Endothelial cell of umbilical vein (primary cell): ENCODE measurements around the gene KCNG2. TPM values are rescaled to one million over a fixed set of nuclear protein-coding genes. Genes with fewer than 3 reads are reported as not detected.

Experiments
- BruUV-seq: library from RNA; stranded (reverse); fragments of 400-500 nt; replicated peaks from 2 replicates; lab custom pipeline; 2021; lab: Mats Ljungman, UMichigan
- CTCF ChIA-PET: fragments of 300-600, 350-600 bp; sonication (Branson Sonifier 250); formaldehyde crosslinking; loops from one replicate; lab custom pipeline; 2021; ENCODE audit warnings: antibody characterized with exemption, inconsistent platforms; lab: Charles Lee
- POLR2A ChIA-PET: fragments of 300-600, 350-600 bp; sonication (Branson Sonifier 250); formaldehyde crosslinking; loops from one replicate; lab custom pipeline; 2021; ENCODE audit warnings: antibody characterized with exemption, inconsistent platforms; lab: Charles Lee
- DNase-seq: peaks from one replicate; pipeline ENCODE4 v3.0.0-alpha.2; 2011; ENCODE audit warnings: low read depth, low spot score
- FAIRE-seq: peaks from 2 replicates; lab custom pipeline; 2011; peaks lifted over from hg19 to GRCh38; lab: Jason Lieb, UNC
- H2AFZ ChIP-seq: 2 replicates; pipeline ENCODE4 v1.6.0; 2012; ENCODE audit warnings: low read depth, low read length, control low read depth, inconsistent platforms
- H3K27ac ChIP-seq: 2 replicates; pipeline ENCODE4 v1.5.1; 2011; ENCODE audit warnings: low read depth, mild to moderate bottlenecking, control low read depth, low read length, moderate library complexity; ENCODE audit not compliant: insufficient read depth
- H3K27me3 ChIP-seq, 2 experiments: 2 replicates each; pipeline versions ENCODE4 v1.6.0 to v1.6.1; 2011; ENCODE audit warnings: low read length in 2 of 2, mixed read lengths in 1 of 2; ENCODE audit not compliant: control insufficient read depth in 2 of 2, insufficient read depth in 2 of 2
- H3K36me3 ChIP-seq, 2 experiments: 2 replicates in 1 of 2; 3 replicates in 1 of 2; pipeline ENCODE4 v1.5.1; 2011; ENCODE audit warnings: low read length in 2 of 2, mild to moderate bottlenecking in 1 of 2, moderate library complexity in 1 of 2; ENCODE audit not compliant: control insufficient read depth in 2 of 2, insufficient read depth in 2 of 2; ENCODE audit errors: extremely low read depth in 1 of 2
- H3K4me1 ChIP-seq: 3 replicates; pipeline ENCODE4 v1.5.1; 2011; ENCODE audit warnings: mild to moderate bottlenecking, low read length; ENCODE audit not compliant: control insufficient read depth, insufficient read depth; ENCODE audit errors: extremely low read depth
- H3K4me2 ChIP-seq: 2 replicates; pipeline ENCODE4 v1.6.1; 2011; ENCODE audit warnings: low read length, control low read depth, mixed read lengths; ENCODE audit not compliant: insufficient read depth
- H3K4me3 ChIP-seq, 3 experiments: fragments of 200-600 bp in 1 of 3; sonication (generic), shearing (Covaris generic) in 1 of 3; replicated peaks in 1 of 3; 2 replicates each; pipeline ENCODE4 v1.5.1; 2011 to 2016; ENCODE audit warnings: control low read depth in 3 of 3, low read length in 3 of 3, mild to moderate bottlenecking in 2 of 3, inconsistent platforms in 1 of 3, low read depth in 1 of 3, moderate library complexity in 1 of 3; ENCODE audit not compliant: insufficient read depth in 1 of 3
- H3K79me2 ChIP-seq: 2 replicates; pipeline ENCODE4 v1.6.0; 2012; ENCODE audit warnings: low read length, inconsistent platforms; ENCODE audit not compliant: control insufficient read depth, insufficient read depth
- H3K9ac ChIP-seq: replicated peaks from 2 replicates; pipeline ENCODE3; 2011; ENCODE audit warnings: low read length, control low read depth; ENCODE audit not compliant: insufficient read depth; ENCODE audit errors: extremely low read depth
- H3K9me1 ChIP-seq: replicated peaks from 3 replicates; pipeline ENCODE4 v1.6.0; 2011; ENCODE audit warnings: mild to moderate bottlenecking, low read length; ENCODE audit not compliant: control insufficient read depth, insufficient read depth; ENCODE audit errors: extremely low read depth
- H3K9me3 ChIP-seq: replicated peaks from 2 replicates; pipeline ENCODE4 v1.5.1; 2012; ENCODE audit warnings: low read length, inconsistent platforms; ENCODE audit not compliant: control insufficient read depth, insufficient read depth
- H4K20me1 ChIP-seq: replicated peaks from 2 replicates; pipeline ENCODE3; 2011; ENCODE audit warnings: mild to moderate bottlenecking, low read length; ENCODE audit not compliant: control insufficient read depth, insufficient read depth; ENCODE audit errors: extremely low read depth
- CTCF ChIP-seq, 2 donors: IDR thresholded peaks; 1 replicate in 1 of 2; 2 replicates in 1 of 2; pipeline ENCODE4 v1.5.1; 2011; ENCODE audit warnings: low read length in 2 of 2, mild to moderate bottlenecking in 2 of 2, moderate library complexity in 2 of 2, control low read depth in 1 of 2, inconsistent platforms in 1 of 2, low read depth in 1 of 2; ENCODE audit not compliant: insufficient read depth in 1 of 2; ENCODE audit errors: extremely low read depth in 1 of 2
- EZH2 ChIP-seq: IDR thresholded peaks from 2 replicates; pipeline ENCODE4 v1.6.1; 2012; ENCODE audit warnings: borderline replicate concordance, low read depth, mild to moderate bottlenecking, moderate library complexity, low read length, inconsistent platforms; ENCODE audit not compliant: severe bottlenecking
- FOS ChIP-seq: IDR thresholded peaks from 2 replicates; pipeline ENCODE4 v1.6.1; 2011; ENCODE audit warnings: mild to moderate bottlenecking, low read length, moderate library complexity, borderline replicate concordance; ENCODE audit not compliant: insufficient read depth
- GATA2 ChIP-seq: IDR thresholded peaks from 2 replicates; pipeline ENCODE4 v1.7.0; 2011; ENCODE audit warnings: low read depth, mild to moderate bottlenecking, moderate library complexity, mixed read lengths, low read length; ENCODE audit not compliant: insufficient read length, insufficient read depth
- JUN ChIP-seq: IDR thresholded peaks from 2 replicates; pipeline ENCODE4 v1.6.1; 2011; ENCODE audit warnings: borderline replicate concordance, low read depth; ENCODE audit not compliant: insufficient read length, insufficient read depth
- MYC ChIP-seq: IDR thresholded peaks from one replicate; pipeline ENCODE4 v1.6.1; 2011; ENCODE audit warnings: mild to moderate bottlenecking, low read depth, low read length
- POLR2A ChIP-seq: IDR thresholded peaks from 2 replicates; pipeline ENCODE4 v1.6.1; 2012; ENCODE audit warnings: low read depth, mild to moderate bottlenecking, control low read depth, low read length
- POLR2AphosphoS5 ChIP-seq: IDR thresholded peaks from 2 replicates; pipeline ENCODE4 v1.6.1; 2012; ENCODE audit warnings: low read depth, mild to moderate bottlenecking, control low read depth, low read length, moderate library complexity; ENCODE audit not compliant: insufficient read depth
- dilution Hi-C: fragments of 300-500 bp; cut with MboI; formaldehyde crosslinking; loops from one replicate; pipeline ENCODE4 v1.15.0; 2019; ENCODE audit warnings: low sequenced_read_pairs; ENCODE audit not compliant: extremely low pct_ligation_motif_present
- intact Hi-C: fragments of 100-400 bp; cut with micrococcal nuclease; formaldehyde crosslinking; loops from one replicate; pipeline ENCODE4 v1.10.0; 2022
- polyA plus RNA-seq, 4 experiments: library from polyadenylated mRNA; depleted of rRNA in 3 of 4; stranded (reverse) in 3 of 4; unstranded in 1 of 4; fragments of >200 nt; gene quantifications; 2 replicates each; pipeline versions ENCODE4 v1.2.1 to v1.2.3, GENCODE V29; 2011 to 2012; ENCODE audit warnings: missing spikeins in 1 of 4
- total RNA-seq: library from RNA; stranded (reverse); gene quantifications from 2 replicates; pipeline ENCODE4 v1.2.3, GENCODE V29; 2021
- TF ChIP-seq, protein P1 (sequence below): IDR thresholded peaks from 2 replicates; pipeline ENCODE4 v1.6.1; 2011; ENCODE audit not compliant: insufficient read depth, insufficient read length

KCNG2 gene
- total and polyA plus RNA-seq, 2 donors (not counting 3 experiments of a cell fraction or from before 2014, with no cell fraction given): not detected

DNA sequence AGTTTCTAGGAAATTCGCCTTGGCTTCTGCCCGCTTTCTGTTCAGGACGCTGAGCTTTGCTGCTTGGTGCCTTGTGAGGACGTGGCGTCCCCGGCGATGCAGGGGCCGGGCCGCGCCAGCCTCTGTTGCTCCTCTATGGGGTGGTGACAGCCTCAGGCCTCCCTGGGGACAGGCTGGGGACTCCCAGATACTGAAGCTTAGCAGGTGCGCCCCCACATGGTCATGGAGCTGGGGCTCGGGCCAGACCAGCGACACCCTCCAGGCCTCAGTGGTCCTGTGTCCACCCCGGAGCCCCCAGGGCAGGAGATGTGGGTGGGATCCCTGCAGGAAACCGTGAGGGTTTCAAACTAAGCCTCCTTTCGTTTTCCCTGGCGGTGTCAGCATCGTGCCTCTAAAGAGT, 29.2 kb downstream of the KCNG2 start:
- POLR2A ChIA-PET: no interaction called here
- H3K4me1 ChIP-seq: no peaks in the 10 kb centered on the region
- H4K20me1 ChIP-seq: no peaks in the 10 kb centered on the region
- no peak overlapping the region for H3K9ac ChIP-seq
- intact Hi-C loops (no loop called here), dilution Hi-C loops (no loop called here)
- H3K4me3 ChIP-seq: no peak overlapping the region
- no peaks in the 10 kb centered on the region for H3K27me3 ChIP-seq
- BruUV-seq: no TSS peak
- no peak overlapping the region for H2AFZ ChIP-seq
- no peak overlapping the region for H3K4me2 ChIP-seq
- H3K79me2 ChIP-seq: no peaks in the 10 kb centered on the region
- DNase-seq (no peak), FAIRE-seq (no peak)
- no peak overlapping the region for H3K27ac ChIP-seq
- CTCF ChIA-PET: no interaction called here
- TF ChIP-seq POLR2A: no peak
- no peak for TF ChIP-seq FOS
- no peak for TF ChIP-seq EZH2
- TF ChIP-seq POLR2AphosphoS5: no peak
- TF ChIP-seq, protein P1, sequence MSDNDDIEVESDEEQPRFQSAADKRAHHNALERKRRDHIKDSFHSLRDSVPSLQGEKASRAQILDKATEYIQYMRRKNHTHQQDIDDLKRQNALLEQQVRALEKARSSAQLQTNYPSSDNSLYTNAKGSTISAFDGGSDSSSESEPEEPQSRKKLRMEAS: no peak
- no peak for TF ChIP-seq CTCF (IDR thresholded peaks at IDR 0.05; ENCODE audit: extremely low read depth in 1 of 2, insufficient read depth in 1 of 2, low read depth in 1 of 2, low read length in 2 of 2)
- no peak for TF ChIP-seq MYC
- TF ChIP-seq GATA2: no peak
- TF ChIP-seq JUN: no peak
- H3K9me1 ChIP-seq: no peaks in the 10 kb centered on the region
- no peaks in the 10 kb centered on the region for H3K9me3 ChIP-seq
- H3K36me3 ChIP-seq: no peaks in the 10 kb centered on the region
